HEK293T (cell line): ENCODE results near the gene FSD2.

Experiments used
- CTCF ChIA-PET: fragments of 350-600 bp; formaldehyde crosslinking; extraction: SDS; loops from one replicate; lab custom pipeline; 2021; ENCODE audit warnings: antibody characterized with exemption, inconsistent platforms; lab: Yijun Ruan, JAX
- POLR2A ChIA-PET: fragments of 350-600 bp; formaldehyde crosslinking; extraction: SDS; loops from one replicate; lab custom pipeline; 2020; ENCODE audit warnings: antibody characterized with exemption, inconsistent platforms; lab: Yijun Ruan, JAX
- DNase-seq: peaks from one replicate; pipeline ENCODE4 v3.0.0; 2012; ENCODE audit warnings: mixed read lengths; ENCODE audit errors: extremely low spot score
- ARNT ChIP-seq: fragments of 450-650 bp; IDR thresholded peaks from 2 replicates; pipeline ENCODE4 v1.6.1; 2017; ENCODE audit warnings: mild to moderate bottlenecking
- BHLHE40 ChIP-seq: fragments of 450-650 bp; IDR thresholded peaks from 2 replicates; pipeline ENCODE4 v1.6.1; 2016; ENCODE audit warnings: mild to moderate bottlenecking, moderate library complexity, borderline replicate concordance
- CTBP1 ChIP-seq: fragments of 450-650 bp; IDR thresholded peaks from 2 replicates; pipeline ENCODE4 v1.6.1; 2016; ENCODE audit warnings: borderline replicate concordance
- ELF4 ChIP-seq: fragments of 450-650 bp; IDR thresholded peaks from 2 replicates; pipeline ENCODE4 v1.6.1; 2017; ENCODE audit warnings: antibody characterized with exemption
- FOXA1 ChIP-seq: fragments of 450-650 bp; IDR thresholded peaks from 2 replicates; pipeline ENCODE4 v1.6.1; 2016; ENCODE audit warnings: mild to moderate bottlenecking
- FOXK2 ChIP-seq: fragments of 450-650 bp; IDR thresholded peaks from 2 replicates; pipeline ENCODE4 v1.6.1; 2016; ENCODE audit warnings: mild to moderate bottlenecking
- FOXM1 ChIP-seq: fragments of 450-650 bp; IDR thresholded peaks from 2 replicates; pipeline ENCODE4 v1.6.1; 2017; ENCODE audit warnings: mild to moderate bottlenecking, borderline replicate concordance
- HDGF ChIP-seq: fragments of 450-650 bp; IDR thresholded peaks from 2 replicates; pipeline ENCODE4 v1.6.1; 2017; ENCODE audit warnings: antibody characterized with exemption, borderline replicate concordance
- L3MBTL2 ChIP-seq: fragments of 450-650 bp; conservative IDR thresholded peaks from 2 replicates; pipeline ENCODE4 v1.6.1; 2016; ENCODE audit warnings: mild to moderate bottlenecking
- LEF1 ChIP-seq: fragments of 450-650 bp; IDR thresholded peaks from 2 replicates; pipeline ENCODE4 v1.6.1; 2017; ENCODE audit warnings: mild to moderate bottlenecking, borderline replicate concordance
- NFRKB ChIP-seq: fragments of 450-650 bp; IDR thresholded peaks from 2 replicates; pipeline ENCODE4 v1.6.1; 2016; ENCODE audit warnings: mild to moderate bottlenecking, moderate library complexity
- PKNOX1 ChIP-seq: fragments of 450-650 bp; IDR thresholded peaks from 2 replicates; pipeline ENCODE4 v1.6.1; 2016
- SP1 ChIP-seq: fragments of 450-650 bp; IDR thresholded peaks from 2 replicates; pipeline ENCODE4 v1.6.1; 2017
- SUZ12 ChIP-seq: fragments of 450-650 bp; IDR thresholded peaks from 2 replicates; pipeline ENCODE4 v1.6.1; 2016; ENCODE audit warnings: mild to moderate bottlenecking
- TARDBP ChIP-seq: fragments of 450-650 bp; IDR thresholded peaks from 2 replicates; pipeline ENCODE4 v1.6.1; 2016
- ZNF384 ChIP-seq: fragments of 450-650 bp; IDR thresholded peaks from 2 replicates; pipeline ENCODE4 v1.6.1; 2016

The FSD2 gene

GRCh38 chr15:82743810-82744209 is 62.1 kb downstream of the FSD2 start:
- DNase-seq, result no peak
- CTCF ChIA-PET, result no interaction called here
- POLR2A ChIA-PET, result no interaction called here
- TF ChIP-seq FOXA1 (no peak), CTBP1 (no peak), FOXK2 (no peak), SP1 (no peak), FOXM1 (no peak), BHLHE40 (no peak), NFRKB (no peak), ELF4 (no peak), ZNF384 (no peak), SUZ12 (no peak), TARDBP (no peak), HDGF (no peak), L3MBTL2 (no peak), LEF1 (no peak), PKNOX1 (no peak), ARNT (no peak)

- ChIA-PET CTCF (no interaction called here), POLR2A (interaction anchor here (0.9 to 2.8 kb wide), 2 partner anchors 8 to 167 kb away, joined by 3 to 34 read pairs; no protein-coding TSS in a partner anchor)
- TF ChIP-seq SUZ12 (no peak), ARNT (no peak)
- no peak for DNase-seq
Observed at GRCh38 chr15:82742134-82742533, 63.7 kb downstream of the FSD2 start.

DNA sequence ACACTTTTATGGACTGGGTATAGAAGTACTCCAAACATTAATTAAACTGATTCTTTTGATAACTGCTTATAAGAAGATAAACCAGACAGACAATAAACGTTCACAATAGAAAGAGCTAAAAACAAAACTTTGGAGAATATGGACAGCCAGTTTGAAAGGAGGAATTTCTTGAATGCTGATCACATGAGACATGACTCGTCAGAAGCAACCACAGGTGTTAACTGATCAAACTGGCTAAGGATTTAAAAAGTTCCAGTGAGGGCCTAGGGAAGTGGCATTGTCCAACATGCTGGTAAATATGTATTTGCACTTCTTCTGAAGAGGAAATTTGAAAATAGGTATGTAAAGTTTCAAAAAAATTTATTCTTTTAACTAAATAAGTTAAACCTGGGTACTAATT is 66.8 kb downstream of the FSD2 start:
- ChIA-PET CTCF (interaction anchor here (0.9 to 1.3 kb wide), 2 partner anchors 9 to 208 kb away, joined by 3 read pairs; no protein-coding TSS in a partner anchor), POLR2A (interaction anchor here (1.8 kb wide), 1 partner anchor 11 kb away, joined by 17 read pairs; no protein-coding TSS in a partner anchor)
- DNase-seq, result no peak
- TF ChIP-seq HDGF (no peak), ELF4 (no peak), NFRKB (no peak), LEF1 (no peak), SP1 (no peak), ZNF384 (no peak), L3MBTL2 (no peak), PKNOX1 (no peak), TARDBP (no peak), FOXA1 (no peak), SUZ12 (no peak), FOXK2 (no peak), BHLHE40 (no peak), ARNT (no peak), FOXM1 (no peak), CTBP1 (no peak)

- DNase-seq, result no peak
- POLR2A ChIA-PET, result interaction anchor here (1.8 kb wide), 1 partner anchor 12 kb away, joined by 17 read pairs; no protein-coding TSS in a partner anchor
- no peak for TF ChIP-seq FOXA1
- TF ChIP-seq FOXK2, result no peak
- TF ChIP-seq ELF4, result no peak
- no peak for TF ChIP-seq L3MBTL2
- TF ChIP-seq HDGF, result no peak
- TF ChIP-seq SP1, result no peak
- CTCF ChIA-PET, result interaction anchor here (1.3 kb wide), 1 partner anchor 10 kb away, joined by 3 read pairs; no protein-coding TSS in a partner anchor
Observed at GRCh38 chr15:82737975-82738374, 67.9 kb downstream of the FSD2 start.

GRCh38 chr15:82731527-82731926 is 74.3 kb downstream of the FSD2 start:
- POLR2A ChIA-PET, result interaction anchor here (0.9 to 2.5 kb wide), 2 partner anchors 19 kb away, joined by 5 to 6 read pairs; no protein-coding TSS in a partner anchor
- TF ChIP-seq SUZ12, result no peak
- TF ChIP-seq FOXK2, result no peak
- TF ChIP-seq ZNF384, result no peak
- no peak for DNase-seq
- CTCF ChIA-PET, result no interaction called here

DNA sequence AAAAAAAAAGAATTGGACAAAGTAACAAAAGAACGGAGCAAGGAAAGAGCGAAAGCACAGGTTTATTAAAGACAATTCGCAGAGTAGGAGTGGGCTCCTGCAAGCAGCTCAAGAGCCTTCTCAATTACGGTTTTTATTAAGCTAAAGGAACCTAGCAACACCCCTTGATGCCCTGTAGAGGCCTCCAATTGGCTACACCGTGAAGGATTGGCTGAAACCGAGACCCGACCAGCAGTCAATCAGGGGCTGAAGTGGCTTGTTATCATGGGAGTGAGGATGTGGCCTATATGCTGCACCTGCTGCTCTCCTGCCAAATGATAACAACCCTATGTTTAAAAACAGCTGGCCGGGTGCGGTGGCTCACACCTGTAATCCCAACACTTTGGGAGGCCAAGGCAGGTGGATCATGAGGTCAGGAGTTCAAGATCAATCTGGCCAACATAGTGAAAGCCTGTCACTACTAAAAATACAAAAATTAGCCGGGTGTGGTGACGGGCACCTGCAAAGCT is 75.8 kb downstream of the FSD2 start:
- POLR2A ChIA-PET, result no interaction called here
- DNase-seq, result no peak
- CTCF ChIA-PET, result no interaction called here
- TF ChIP-seq HDGF (no peak), ELF4 (no peak), NFRKB (no peak), SP1 (no peak), ARNT (no peak), BHLHE40 (no peak), FOXK2 (no peak), PKNOX1 (no peak), CTBP1 (no peak), SUZ12 (no peak), TARDBP (no peak), ZNF384 (no peak), L3MBTL2 (no peak), FOXA1 (no peak)

GRCh38 chr15:82726816-82727215 is 79.1 kb downstream of the FSD2 start:
- ChIA-PET CTCF (no interaction called here), POLR2A (no interaction called here)
- no peak for TF ChIP-seq ELF4
- TF ChIP-seq ZNF384, result no peak
- no peak for TF ChIP-seq FOXM1
- TF ChIP-seq LEF1, result no peak
- no peak for TF ChIP-seq TARDBP
- TF ChIP-seq FOXA1, result no peak
- TF ChIP-seq SUZ12, result no peak
- TF ChIP-seq ARNT, result no peak
- no peak for TF ChIP-seq HDGF
- no peak for TF ChIP-seq SP1
- TF ChIP-seq CTBP1, result no peak
- no peak for TF ChIP-seq NFRKB
- no peak for TF ChIP-seq L3MBTL2
- TF ChIP-seq PKNOX1, result no peak
- DNase-seq, result no peak
